ENCODE measurements around the gene NBPF11.
"Not testable (repeated sequence)": the region's sequence is repeated elsewhere in the genome, so short reads cannot be mapped to it uniquely, and the experiment has no call there.

Gene NBPF11

GRCh38 chr1:148149050-148149815, 2.8 kb downstream of the NBPF11 start:
- not testable (repeated sequence) for DNase-seq

GRCh38 chr1:148147052-148147838, 4.8 kb downstream of the NBPF11 start:
- DNase-seq = not testable (repeated sequence)

- DNase-seq = not testable (repeated sequence)
Measured at GRCh38 chr1:148146191-148146997, 5.7 kb downstream of the NBPF11 start.

- not testable (repeated sequence) for DNase-seq
Measured at GRCh38 chr1:148143223-148143622, 8.9 kb downstream of the NBPF11 start.

- not testable (repeated sequence) for DNase-seq
Measured at GRCh38 chr1:148141936-148142335, 10.1 kb downstream of the NBPF11 start.

- not testable (repeated sequence) for DNase-seq
Measured at GRCh38 chr1:148138606-148139005, 13.5 kb downstream of the NBPF11 start.

- peak; percentile 59 for DNase-seq
Measured at GRCh38 chr1:148122341-148122740, 29.7 kb downstream of the NBPF11 start.

- DNase-seq = not testable (repeated sequence)
Measured at GRCh38 chr1:148120395-148120794, 31.7 kb downstream of the NBPF11 start.

GRCh38 chr1:148095732-148096131, 56.3 kb downstream of the NBPF11 start:
- DNase-seq = not testable (repeated sequence)

- DNase-seq = not testable (repeated sequence)
Measured at GRCh38 chr1:148086196-148086595, 65.9 kb downstream of the NBPF11 start.

GRCh38 chr1:148081205-148081604, 70.9 kb downstream of the NBPF11 start:
- DNase-seq = not testable (repeated sequence)

- DNase-seq = not testable (repeated sequence)
Measured at GRCh38 chr1:148078632-148079519, 73.2 kb downstream of the NBPF11 start.

GRCh38 chr1:148078090-148078489, 74.0 kb downstream of the NBPF11 start:
- DNase-seq = not testable (repeated sequence)

GRCh38 chr1:148077458-148077857, 74.6 kb downstream of the NBPF11 start:
- not testable (repeated sequence) for DNase-seq

- DNase-seq = not testable (repeated sequence)
Measured at GRCh38 chr1:148073392-148073791, 78.7 kb downstream of the NBPF11 start.

- DNase-seq = not testable (repeated sequence)
Measured at GRCh38 chr1:148068606-148069005, 83.5 kb downstream of the NBPF11 start.

GRCh38 chr1:148068201-148068600, 83.9 kb downstream of the NBPF11 start:
- not testable (repeated sequence) for DNase-seq

GRCh38 chr1:148060294-148060701, 91.8 kb downstream of the NBPF11 start:
- not testable (repeated sequence) for DNase-seq

GRCh38 chr1:148057384-148057783, 94.7 kb downstream of the NBPF11 start:
- DNase-seq = not testable (repeated sequence)

Measured in NCI-H446 treated with DMSO at 0.1 percent for 48 hours (cell line).